Fibroblast of lung (primary cell): Measurements from ENCODE around the gene RPS19BP1. TPM values are rescaled to one million over a fixed set of nuclear protein-coding genes. Genes with fewer than 3 reads are reported as not detected.
A peak's percentile ranks its signal among the peaks of the same experiment; 100 is the strongest.

Experiments used
- DNase-seq, 2 donors: peaks; one replicate each; pipeline versions ENCODE4 v3.0.0 to v3.0.0-alpha.2; 2010; ENCODE audit warnings: low read depth in 2 of 2
- H2AFZ ChIP-seq: 2 replicates; pipeline ENCODE4 v1.5.1; 2012; ENCODE audit warnings: low read length, control low read depth, inconsistent platforms
- H3K27ac ChIP-seq: 2 replicates; pipeline ENCODE4 v1.5.1; 2011; ENCODE audit warnings: low read length, control low read depth; ENCODE audit not compliant: insufficient read depth
- H3K27me3 ChIP-seq: 2 replicates; pipeline ENCODE4 v1.5.1; 2011; ENCODE audit warnings: mild to moderate bottlenecking, low read length; ENCODE audit not compliant: control insufficient read depth, insufficient read depth
- H3K36me3 ChIP-seq: 2 replicates; pipeline ENCODE4 v1.5.1; 2011; ENCODE audit warnings: low read length; ENCODE audit not compliant: control insufficient read depth, insufficient read depth
- H3K4me1 ChIP-seq: 2 replicates; pipeline ENCODE4 v1.5.1; 2011; ENCODE audit warnings: low read length; ENCODE audit not compliant: control insufficient read depth, insufficient read depth; ENCODE audit errors: extremely low read depth
- H3K4me2 ChIP-seq: 2 replicates; pipeline ENCODE4 v1.5.1; 2011; ENCODE audit warnings: low read length, control low read depth; ENCODE audit not compliant: insufficient read depth; ENCODE audit errors: extremely low read depth
- H3K4me3 ChIP-seq, 4 experiments: fragments of 200-600 bp in 1 of 4; sonication (generic) in 1 of 4; replicated peaks in 1 of 4; 2 replicates each; pipeline ENCODE4 v1.5.1; 2011 to 2016; ENCODE audit warnings: low read length in 4 of 4, low read depth in 3 of 4, mild to moderate bottlenecking in 3 of 4, control low read depth in 2 of 4, inconsistent platforms in 1 of 4, mixed read lengths in 1 of 4; ENCODE audit not compliant: insufficient read depth in 1 of 4; ENCODE audit errors: control extremely low read depth in 1 of 4
- H3K79me2 ChIP-seq: 2 replicates; pipeline ENCODE4 v1.5.1; 2012; ENCODE audit warnings: mild to moderate bottlenecking, low read length, inconsistent platforms; ENCODE audit not compliant: control insufficient read depth, insufficient read depth
- H3K9ac ChIP-seq: 2 replicates; pipeline ENCODE4 v1.5.1; 2011; ENCODE audit warnings: mild to moderate bottlenecking, low read length, control low read depth; ENCODE audit not compliant: insufficient read depth
- H3K9me3 ChIP-seq: 2 replicates; pipeline ENCODE4 v1.5.1; 2012; ENCODE audit warnings: low read depth, low read length; ENCODE audit not compliant: control insufficient read depth, insufficient read depth
- H4K20me1 ChIP-seq: 2 replicates; pipeline ENCODE4 v1.5.1; 2011; ENCODE audit warnings: low read length; ENCODE audit not compliant: control insufficient read depth, insufficient read depth; ENCODE audit errors: extremely low read depth
- CTCF ChIP-seq, 2 donors: IDR thresholded peaks in 1 of 2; conservative IDR thresholded peaks in 1 of 2; 1 replicate in 1 of 2; 2 replicates in 1 of 2; pipeline ENCODE4 v1.5.1; 2011 to 2012; ENCODE audit warnings: low read length in 2 of 2, control low read depth in 1 of 2, inconsistent platforms in 1 of 2, low read depth in 1 of 2, mild to moderate bottlenecking in 1 of 2
- EZH2 ChIP-seq: IDR thresholded peaks from 2 replicates; pipeline ENCODE4 v1.5.1; 2012; ENCODE audit warnings: low read length, control low read depth, mild to moderate bottlenecking; ENCODE audit errors: missing control alignments
- polyA minus RNA-seq: library from RNA; depleted of rRNA, polyadenylated mRNA; stranded (reverse); fragments of >200 nt; gene quantifications from 2 replicates; pipeline ENCODE4 v1.2.3, GENCODE V29; 2011; ENCODE audit warnings: low replicate concordance
- polyA plus RNA-seq, 2 donors: library from polyadenylated mRNA; depleted of rRNA in 1 of 2; stranded (reverse) in 1 of 2; unstranded in 1 of 2; fragments of >200 nt; gene quantifications; 2 replicates each; pipeline ENCODE4 v1.2.1, GENCODE V29; 2011 to 2012; ENCODE audit warnings: missing spikeins in 1 of 2
- total RNA-seq: library from RNA; depleted of rRNA; stranded (reverse); fragments of >200 nt; gene quantifications from 2 replicates; pipeline ENCODE4 v1.2.1, GENCODE V29; 2014

Gene RPS19BP1
- 42.9 and 44.3 TPM in 2 replicates for total RNA-seq
- polyA plus RNA-seq = 41.6 and 49.3 TPM in 2 replicates
- polyA plus RNA-seq (2012) = 59.8 and 81.2 TPM in 2 replicates
- polyA minus RNA-seq = 4.2 and 11.9 TPM in 2 replicates

GRCh38 chr22:39532215-39533073 is at the start of gene RPS19BP1:
Gene RPS19BP1 (minus strand): TSS chr22:39532748. CDS start chr22:39532738, 10 bp downstream.
- Histone ChIP-seq H3K4me3 (peak within 1 kb of the TSS; percentile 46 to 99 (median 78)), H3K9me3 (no peaks in the 10 kb centered on the region), H2AFZ (peak within 1 kb of the TSS; percentile 73), H3K27ac (peak within 1 kb of the TSS; percentile 79), H4K20me1 (no peaks in the 10 kb centered on the region), H3K4me2 (peak within 1 kb of the TSS; percentile 75), H3K36me3 (peaks cover 16% of the 10 kb centered on the region), H3K4me1 (peaks cover 17% of the 10 kb centered on the region), H3K9ac (peak within 1 kb of the TSS; percentile 69), H3K27me3 (no peaks in the 10 kb centered on the region), H3K79me2 (peaks cover 34% of the 10 kb centered on the region)
- peak; percentile 99 to 100 for DNase-seq
- no peak for TF ChIP-seq CTCF (conservative IDR thresholded peaks at IDR 0.05 in 1 of 2, IDR thresholded peaks at IDR 0.05 in 1 of 2; ENCODE audit: low read depth in 1 of 2, low read length in 2 of 2)
- TF ChIP-seq EZH2 = no peak

GRCh38 chr22:39581303-39581702 is 48.8 kb upstream of the RPS19BP1 start:
- Histone ChIP-seq H3K9me3 (no peaks in the 10 kb centered on the region), H3K4me1 (no peaks in the 10 kb centered on the region), H3K79me2 (no peaks in the 10 kb centered on the region), H3K9ac (no peak overlapping the region), H3K4me3 (no peak overlapping the region), H4K20me1 (no peaks in the 10 kb centered on the region), H2AFZ (no peak overlapping the region), H3K36me3 (no peaks in the 10 kb centered on the region), H3K27ac (no peak overlapping the region), H3K4me2 (no peak overlapping the region), H3K27me3 (peaks cover 7% of the 10 kb centered on the region)
- TF ChIP-seq EZH2 (no peak), CTCF (conservative IDR thresholded peaks at IDR 0.05 in 1 of 2, IDR thresholded peaks at IDR 0.05 in 1 of 2; ENCODE audit: low read depth in 1 of 2, low read length in 2 of 2) (no peak)
- DNase-seq = no peak

GRCh38 chr22:39580795-39581194 is 48.2 kb upstream of the RPS19BP1 start:
- Histone ChIP-seq H3K4me3 (no peak overlapping the region), H3K79me2 (no peaks in the 10 kb centered on the region), H3K9ac (no peak overlapping the region), H3K36me3 (no peaks in the 10 kb centered on the region), H3K9me3 (no peaks in the 10 kb centered on the region), H2AFZ (no peak overlapping the region), H3K4me1 (no peaks in the 10 kb centered on the region), H3K27ac (no peak overlapping the region), H3K27me3 (peaks cover 7% of the 10 kb centered on the region), H4K20me1 (no peaks in the 10 kb centered on the region), H3K4me2 (no peak overlapping the region)
- no peak for TF ChIP-seq EZH2
- DNase-seq = no peak
